Sigmoid colon (tissue), 7 donors: Measurements from ENCODE around the gene RAD51D. TPM values are rescaled to one million over a fixed set of nuclear protein-coding genes. Genes with fewer than 3 reads are reported as not detected.

Experiments used
- DNase-seq: peaks from one replicate; pipeline ENCODE4 v3.0.0-alpha.2; 2019
- H3K27ac ChIP-seq, 4 donors: fragments of 200-600 bp; sonication (generic); one replicate each; pipeline ENCODE4 v1.5.1; 2016 to 2019; ENCODE audit warnings: mild to moderate bottlenecking in 1 of 4
- H3K27me3 ChIP-seq, 3 donors: fragments of 200-600 bp; sonication (generic); one replicate each; pipeline ENCODE4 v1.5.1; 2019; ENCODE audit warnings: mild to moderate bottlenecking in 1 of 3
- H3K36me3 ChIP-seq, 4 donors: fragments of 200-600 bp; sonication (generic); one replicate each; pipeline ENCODE4 v1.5.1; 2016 to 2019
- H3K4me1 ChIP-seq, 4 donors: fragments of 200-600 bp; sonication (generic); one replicate each; pipeline ENCODE4 v1.5.1; 2017 to 2019
- H3K4me3 ChIP-seq, 4 donors: fragments of 200-600 bp; sonication (generic); one replicate each; pipeline ENCODE4 v1.5.1; 2017 to 2019; ENCODE audit warnings: mild to moderate bottlenecking in 2 of 4, moderate library complexity in 1 of 4
- H3K9me3 ChIP-seq, 4 donors: fragments of 200-600 bp in 3 of 4; sonication (generic) in 3 of 4; one replicate each; pipeline versions ENCODE4 v1.5.1 to v1.6.1; 2013 to 2019
- EP300 ChIP-seq, 4 donors: sonication (generic); formaldehyde crosslinking; IDR thresholded peaks; one replicate each; pipeline ENCODE4 v1.6.1; 2017; ENCODE audit warnings: antibody characterized with exemption in 4 of 4
- POLR2A ChIP-seq, 2 donors: fragments of 450-650 bp; IDR thresholded peaks; one replicate each; pipeline ENCODE4 v1.6.1; 2016; ENCODE audit warnings: antibody characterized with exemption in 2 of 2, mild to moderate bottlenecking in 2 of 2, moderate library complexity in 2 of 2
- POLR2AphosphoS5 ChIP-seq, 4 donors: sonication (generic); formaldehyde crosslinking; IDR thresholded peaks; one replicate each; pipeline ENCODE4 v1.6.1; 2017; ENCODE audit warnings: antibody characterized with exemption in 4 of 4
- WGBS, 2 donors: extraction: QIAGEN DNeasy Blood & Tissue Kit; methylation state at CpG; one replicate each; pipeline ENCODE4 v1.1.7; 2013; 5-methylcytosine and 5-hydroxymethylcytosine counted together
- intact Hi-C: fragments of 100-400 bp; cut with DNase I; formaldehyde crosslinking; loops from one replicate; pipeline ENCODE4 v1.15.1; 2023
- polyA plus RNA-seq, 3 donors: library from polyadenylated mRNA; stranded (reverse); fragments of 200-250 nt; gene quantifications; one replicate each; pipeline ENCODE4 v1.2.3, GENCODE V29; 2013
- total RNA-seq, 4 donors: library from RNA; depleted of rRNA; stranded (reverse); fragments of >200 nt; gene quantifications; one replicate each; pipeline ENCODE4 v1.1.0, GENCODE V29; 2016
- TF ChIP-seq, protein P1 (sequence below), 4 experiments: fragments of 450-650 bp in 3 of 4; fragments of 200-600 bp in 1 of 4; IDR thresholded peaks; one replicate each; pipeline ENCODE4 v1.5.1; 2016 to 2019; ENCODE audit warnings: antibody characterized with exemption in 4 of 4, mild to moderate bottlenecking in 3 of 4, moderate library complexity in 2 of 4
- donor health status: healthy with polysubstance abuse.
- donor health status: Bipolar disorder and iron deficiency.
- donor health status: healthy.

RAD51D gene
- 10 to 100 TPM in 1 of 4 donors, 1 to 10 TPM in 3; 4.3 to 12.6 (median 7.9) TPM for total RNA-seq
- polyA plus RNA-seq = 1 to 10 TPM; 2.8 to 9.7 (median 4.2) TPM

- peak; percentile 83 for DNase-seq
- Histone ChIP-seq H3K36me3 (no peaks in the 10 kb centered on the region), H3K9me3 (no peaks in the 10 kb centered on the region), H3K4me1 (peaks cover 0 to 28% (median 23%) of the 10 kb centered on the region in 4 donors), H3K27me3 (no peaks in the 10 kb centered on the region), H3K27ac (peak within 1 kb of the TSS; percentile 75 to 80 (median 80)), H3K4me3 (peak within 1 kb of the TSS; percentile 68 to 88 (median 79))
- 1% methylated on average over 72 of the region's 72 CpGs for WGBS, 2 donors
- intact Hi-C loops = loop anchor here (1.0 to 5.0 kb wide), 5 partner anchors 32 to 699 kb away; no protein-coding TSS in a partner anchor
- TF ChIP-seq POLR2A (IDR thresholded peaks at IDR 0.05) (no peak), EP300 (IDR thresholded peaks at IDR 0.05) (no peak), POLR2AphosphoS5 (IDR thresholded peaks at IDR 0.05) (peak in 2 of 4 donors; percentile 51 to 58)
- TF ChIP-seq, protein P1, sequence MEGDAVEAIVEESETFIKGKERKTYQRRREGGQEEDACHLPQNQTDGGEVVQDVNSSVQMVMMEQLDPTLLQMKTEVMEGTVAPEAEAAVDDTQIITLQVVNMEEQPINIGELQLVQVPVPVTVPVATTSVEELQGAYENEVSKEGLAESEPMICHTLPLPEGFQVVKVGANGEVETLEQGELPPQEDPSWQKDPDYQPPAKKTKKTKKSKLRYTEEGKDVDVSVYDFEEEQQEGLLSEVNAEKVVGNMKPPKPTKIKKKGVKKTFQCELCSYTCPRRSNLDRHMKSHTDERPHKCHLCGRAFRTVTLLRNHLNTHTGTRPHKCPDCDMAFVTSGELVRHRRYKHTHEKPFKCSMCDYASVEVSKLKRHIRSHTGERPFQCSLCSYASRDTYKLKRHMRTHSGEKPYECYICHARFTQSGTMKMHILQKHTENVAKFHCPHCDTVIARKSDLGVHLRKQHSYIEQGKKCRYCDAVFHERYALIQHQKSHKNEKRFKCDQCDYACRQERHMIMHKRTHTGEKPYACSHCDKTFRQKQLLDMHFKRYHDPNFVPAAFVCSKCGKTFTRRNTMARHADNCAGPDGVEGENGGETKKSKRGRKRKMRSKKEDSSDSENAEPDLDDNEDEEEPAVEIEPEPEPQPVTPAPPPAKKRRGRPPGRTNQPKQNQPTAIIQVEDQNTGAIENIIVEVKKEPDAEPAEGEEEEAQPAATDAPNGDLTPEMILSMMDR (IDR thresholded peaks at IDR 0.05) = peak; percentile 69 to 97 (median 79)
These were observed at the start of gene RAD51D for GRCh38 chr17:35119370-35120165. RAD51D (minus strand) TSS chr17:35119860; CDS start chr17:35119613, 247 bp downstream.

GRCh38 chr17:35167666-35168065 is 48.0 kb upstream of the RAD51D start:
- no peaks in the 10 kb centered on the region for H3K4me1 ChIP-seq
- TF ChIP-seq EP300 (IDR thresholded peaks at IDR 0.05) (no peak), POLR2A (IDR thresholded peaks at IDR 0.05) (no peak), POLR2AphosphoS5 (IDR thresholded peaks at IDR 0.05) (no peak)
- TF ChIP-seq, protein P1 (IDR thresholded peaks at IDR 0.05) = no peak
- H3K27ac ChIP-seq = no peak overlapping the region
- H3K36me3 ChIP-seq = no peaks in the 10 kb centered on the region
- H3K27me3 ChIP-seq = no peaks in the 10 kb centered on the region
- no peaks in the 10 kb centered on the region for H3K9me3 ChIP-seq
- WGBS, 2 donors = 72 to 88% methylated on average over 1 of the region's 1 CpG
- no peak overlapping the region for H3K4me3 ChIP-seq
- intact Hi-C loops = loop anchor here (10.0 kb wide), 1 partner anchor 577 kb away; no protein-coding TSS in a partner anchor
- DNase-seq = peak; percentile 4

- Histone ChIP-seq H3K27me3 (no peaks in the 10 kb centered on the region), H3K36me3 (no peaks in the 10 kb centered on the region), H3K9me3 (no peaks in the 10 kb centered on the region), H3K27ac (no peak overlapping the region), H3K4me3 (no peak overlapping the region), H3K4me1 (no peaks in the 10 kb centered on the region)
- intact Hi-C loops = loop anchor here (10.0 kb wide), 1 partner anchor 578 kb away; no protein-coding TSS in a partner anchor
- TF ChIP-seq POLR2AphosphoS5 (IDR thresholded peaks at IDR 0.05) (no peak), EP300 (IDR thresholded peaks at IDR 0.05) (no peak), POLR2A (IDR thresholded peaks at IDR 0.05) (no peak)
- TF ChIP-seq, protein P1 (IDR thresholded peaks at IDR 0.05) = no peak
- WGBS, 2 donors = 48 to 76% methylated on average over 3 of the region's 3 CpGs
- peak; percentile 20 for DNase-seq
These were observed 47.4 kb upstream of the RAD51D start for GRCh38 chr17:35167046-35167445.

- H3K4me3 ChIP-seq = no peak overlapping the region
- TF ChIP-seq POLR2AphosphoS5 (IDR thresholded peaks at IDR 0.05) (no peak), POLR2A (IDR thresholded peaks at IDR 0.05) (no peak), EP300 (IDR thresholded peaks at IDR 0.05) (no peak)
- no peaks in the 10 kb centered on the region for H3K9me3 ChIP-seq
- H3K4me1 ChIP-seq = no peaks in the 10 kb centered on the region
- intact Hi-C loops = loop anchor here (10.0 kb wide), 1 partner anchor 578 kb away; no protein-coding TSS in a partner anchor
- no peaks in the 10 kb centered on the region for H3K27me3 ChIP-seq
- DNase-seq = peak; percentile 49
- H3K27ac ChIP-seq = no peak overlapping the region
- no peaks in the 10 kb centered on the region for H3K36me3 ChIP-seq
- 53 to 69% methylated on average over 5 of the region's 5 CpGs for whole genome bisulfite sequencing, 2 donors
These were observed 46.9 kb upstream of the RAD51D start for GRCh38 chr17:35166526-35166925.

DNA sequence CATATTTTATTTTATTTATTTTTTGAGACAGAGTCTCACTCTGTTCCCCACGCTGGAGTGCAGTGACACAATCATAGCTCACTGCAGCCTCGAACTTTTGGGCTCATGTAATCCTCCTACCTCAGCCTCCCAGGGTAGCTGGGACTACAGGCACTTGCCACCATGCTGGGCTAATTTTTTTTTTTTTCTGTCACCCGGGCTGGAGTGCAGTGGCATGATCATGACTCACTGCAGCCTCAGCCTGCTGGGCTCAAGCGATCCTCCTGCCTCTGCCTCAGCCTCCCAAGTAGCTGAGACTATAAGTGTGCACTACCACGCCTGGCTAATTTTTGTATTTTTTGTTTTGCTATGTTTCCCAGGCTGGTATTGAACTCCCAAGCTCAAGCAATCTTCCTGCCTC is 45.1 kb upstream of the RAD51D start:
- TF ChIP-seq EP300 (IDR thresholded peaks at IDR 0.05) (no peak), POLR2A (IDR thresholded peaks at IDR 0.05) (no peak), POLR2AphosphoS5 (IDR thresholded peaks at IDR 0.05) (no peak)
- TF ChIP-seq, protein P1 (IDR thresholded peaks at IDR 0.05) = no peak
- WGBS, 2 donors = 64 to 85% methylated on average over 5 of the region's 5 CpGs
- H3K27me3 ChIP-seq = no peaks in the 10 kb centered on the region
- H3K4me3 ChIP-seq = no peak overlapping the region
- intact Hi-C loops = loop anchor here (10.0 kb wide), 1 partner anchor 580 kb away; no protein-coding TSS in a partner anchor
- no peaks in the 10 kb centered on the region for H3K9me3 ChIP-seq
- no peak overlapping the region for H3K27ac ChIP-seq
- no peaks in the 10 kb centered on the region for H3K36me3 ChIP-seq
- H3K4me1 ChIP-seq = no peaks in the 10 kb centered on the region
- peak; percentile 17 for DNase-seq
